Measurements from ENCODE around the gene TJAP1. TPM values are rescaled to one million over a fixed set of nuclear protein-coding genes. Genes with fewer than 3 reads are reported as not detected.
A peak's percentile ranks its signal among the peaks of the same experiment; 100 is the strongest.

Gene TJAP1
- total RNA-seq, 1 experiment from 2014 or later: 17.3 TPM

GRCh38 chr6:43505718-43506117 lies 28.3 kb downstream of the TJAP1 start:
- H3K79me2 ChIP-seq (ENCODE audit: low read length): no peaks in the 10 kb centered on the region
- no peaks in the 10 kb centered on the region for H4K20me1 ChIP-seq (ENCODE audit: insufficient read depth, low read depth, low read length)
- H3K4me1 ChIP-seq (ENCODE audit: low read length): peaks cover 25% of the 10 kb centered on the region
- H2AFZ ChIP-seq (ENCODE audit: low read length): no peak overlapping the region
- H3K36me3 ChIP-seq (ENCODE audit: insufficient read depth, low read length): no peaks in the 10 kb centered on the region; the same call in 1 of the 2 replicates
- H3K27me3 ChIP-seq (ENCODE audit: low read length): no peaks in the 10 kb centered on the region
- H3K9me3 ChIP-seq (ENCODE audit: low read length): no peaks in the 10 kb centered on the region
- no peak for DNase-seq
- no peak overlapping the region for H3K4me2 ChIP-seq (ENCODE audit: low read depth, low read length, poor library complexity, severe bottlenecking)
- H3K4me3 ChIP-seq (ENCODE audit: low read length): no peak overlapping the region
- no peak overlapping the region for H3K27ac ChIP-seq (ENCODE audit: low read length)
- no peaks in the 10 kb centered on the region for H3K9me2 ChIP-seq (replicated peaks; ENCODE audit: insufficient read depth, low read length)
- no peak overlapping the region for H3K9ac ChIP-seq (ENCODE audit: low read length)

- Histone ChIP-seq H3K9me2 (replicated peaks; ENCODE audit: insufficient read depth, low read length) (no peaks in the 10 kb centered on the region), H3K4me1 (ENCODE audit: low read length) (peaks cover 25% of the 10 kb centered on the region), H4K20me1 (ENCODE audit: insufficient read depth, low read depth, low read length) (no peaks in the 10 kb centered on the region), H3K27me3 (ENCODE audit: low read length) (no peaks in the 10 kb centered on the region), H3K27ac (ENCODE audit: low read length) (no peak overlapping the region), H3K4me2 (ENCODE audit: low read depth, low read length, poor library complexity, severe bottlenecking) (no peak overlapping the region), H2AFZ (ENCODE audit: low read length) (no peak overlapping the region), H3K36me3 (ENCODE audit: insufficient read depth, low read length) (no peaks in the 10 kb centered on the region; the same call in 1 of the 2 replicates), H3K9ac (ENCODE audit: low read length) (no peak overlapping the region), H3K4me3 (ENCODE audit: low read length) (no peak overlapping the region), H3K9me3 (ENCODE audit: low read length) (no peaks in the 10 kb centered on the region), H3K79me2 (ENCODE audit: low read length) (no peaks in the 10 kb centered on the region)
- DNase-seq: no peak
These were observed 28.8 kb downstream of the TJAP1 start for GRCh38 chr6:43506171-43506570.

DNA sequence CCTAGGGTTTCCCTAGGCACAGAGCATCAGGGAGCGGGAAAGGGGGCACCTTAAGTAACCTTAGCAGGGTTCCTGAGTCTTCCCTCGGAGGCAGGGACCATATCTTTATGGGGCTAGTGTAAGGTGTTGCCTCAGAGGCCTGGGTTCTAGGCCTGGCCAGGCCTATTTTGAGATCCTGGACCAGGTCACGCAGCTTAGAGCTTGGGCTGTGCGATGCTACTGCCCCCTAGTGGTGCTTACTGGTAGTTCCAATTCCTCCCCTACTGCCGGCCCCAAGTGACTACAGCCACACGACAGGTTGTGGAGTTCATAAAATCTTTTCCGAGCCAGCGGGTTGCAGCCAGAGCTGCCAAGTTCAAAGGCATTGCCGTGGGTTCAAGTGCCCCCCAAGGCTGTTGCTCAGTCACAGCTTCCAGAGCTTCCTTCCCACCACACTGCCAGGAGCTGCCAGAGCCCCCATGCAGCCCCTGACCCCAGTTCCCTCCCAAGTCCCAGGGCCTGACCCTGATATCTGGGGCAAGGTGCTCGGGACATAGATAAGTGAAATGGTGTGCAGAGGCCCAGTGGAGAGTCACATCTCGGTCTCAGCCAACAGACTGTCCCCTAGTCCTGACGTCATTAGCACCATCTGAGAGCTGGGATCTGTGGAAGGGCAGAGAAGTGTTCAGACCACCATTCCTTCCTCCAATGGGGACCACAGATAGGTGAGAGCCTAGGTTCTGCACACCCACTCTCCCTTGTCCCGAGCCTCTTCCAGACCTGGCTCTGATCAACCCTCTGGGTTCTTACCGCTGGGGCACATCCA lies 29.5 kb downstream of the TJAP1 start:
- Histone ChIP-seq H2AFZ (ENCODE audit: low read length) (no peak overlapping the region), H3K9me2 (replicated peaks; ENCODE audit: insufficient read depth, low read length) (no peaks in the 10 kb centered on the region), H3K27ac (ENCODE audit: low read length) (no peak overlapping the region), H3K27me3 (ENCODE audit: low read length) (no peaks in the 10 kb centered on the region), H3K9ac (ENCODE audit: low read length) (peak overlapping the region; percentile 13; the same call in 1 of the 2 replicates), H3K4me2 (ENCODE audit: low read depth, low read length, poor library complexity, severe bottlenecking) (no peak overlapping the region), H3K4me3 (ENCODE audit: low read length) (no peak overlapping the region), H3K36me3 (ENCODE audit: insufficient read depth, low read length) (no peaks in the 10 kb centered on the region; the same call in 1 of the 2 replicates), H3K79me2 (ENCODE audit: low read length) (no peaks in the 10 kb centered on the region), H3K9me3 (ENCODE audit: low read length) (no peaks in the 10 kb centered on the region), H4K20me1 (ENCODE audit: insufficient read depth, low read depth, low read length) (no peaks in the 10 kb centered on the region), H3K4me1 (ENCODE audit: low read length) (peaks cover 25% of the 10 kb centered on the region)
- DNase-seq: peak; percentile 95

DNA sequence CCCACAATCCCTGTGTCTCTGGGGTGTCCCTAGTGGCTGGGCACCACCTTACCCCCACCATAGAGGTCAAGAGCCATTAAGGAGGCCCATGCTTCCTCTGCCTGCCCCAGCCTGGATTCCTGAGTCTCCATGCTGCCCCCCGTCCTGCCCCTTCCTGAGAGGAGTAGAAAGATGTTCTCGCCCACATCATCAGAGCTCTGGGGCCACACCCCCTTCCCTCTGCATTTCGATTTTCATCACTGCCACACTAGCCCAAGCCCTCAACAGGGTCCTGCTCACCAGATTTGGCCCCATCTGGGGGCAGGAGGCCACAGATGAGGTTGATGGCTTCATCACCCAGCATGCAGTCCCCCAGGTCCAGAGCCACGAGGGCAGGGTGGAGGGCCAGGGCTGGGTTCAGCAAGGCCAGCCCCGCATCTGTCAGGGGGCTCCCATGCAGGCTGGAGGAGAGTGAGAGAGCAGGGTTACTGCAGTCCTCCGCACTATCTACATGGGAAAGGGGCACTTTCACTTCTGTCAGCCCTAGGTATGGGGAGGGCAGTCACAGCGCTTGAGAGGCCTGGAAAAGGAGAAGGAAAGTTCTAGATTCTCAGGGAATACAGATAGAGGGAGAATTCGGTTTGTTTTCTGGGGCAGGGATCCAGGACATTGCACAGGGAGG lies 31.2 kb downstream of the TJAP1 start:
- no peaks in the 10 kb centered on the region for H3K9me2 ChIP-seq (replicated peaks; ENCODE audit: insufficient read depth, low read length)
- H3K9ac ChIP-seq (ENCODE audit: low read length): peak overlapping the region; percentile 73
- no peak overlapping the region for H3K27ac ChIP-seq (ENCODE audit: low read length)
- no peaks in the 10 kb centered on the region for H3K79me2 ChIP-seq (ENCODE audit: low read length)
- H3K9me3 ChIP-seq (ENCODE audit: low read length): no peaks in the 10 kb centered on the region
- no peaks in the 10 kb centered on the region for H3K27me3 ChIP-seq (ENCODE audit: low read length)
- peak; percentile 46 for DNase-seq
- peaks cover 25% of the 10 kb centered on the region for H3K4me1 ChIP-seq (ENCODE audit: low read length)
- no peaks in the 10 kb centered on the region; the same call in 1 of the 2 replicates for H3K36me3 ChIP-seq (ENCODE audit: insufficient read depth, low read length)
- no peaks in the 10 kb centered on the region for H4K20me1 ChIP-seq (ENCODE audit: insufficient read depth, low read depth, low read length)
- peak overlapping the region; percentile 91 for H3K4me2 ChIP-seq (ENCODE audit: low read depth, low read length, poor library complexity, severe bottlenecking)
- H2AFZ ChIP-seq (ENCODE audit: low read length): no peak overlapping the region
- H3K4me3 ChIP-seq (ENCODE audit: low read length): peak overlapping the region; percentile 82; the same call in 1 of the 2 replicates

GRCh38 chr6:43509142-43509983 lies 32.0 kb downstream of the TJAP1 start:
- Histone ChIP-seq H3K4me1 (ENCODE audit: low read length) (peaks cover 25% of the 10 kb centered on the region), H3K79me2 (ENCODE audit: low read length) (0 out of 2 replicates have a peak, but pooled peaks cover 1% of the 10 kb centered on the region), H3K9ac (ENCODE audit: low read length) (peak overlapping the region; percentile 73), H3K4me3 (ENCODE audit: low read length) (peak overlapping the region; percentile 82), H3K27me3 (ENCODE audit: low read length) (no peaks in the 10 kb centered on the region), H4K20me1 (ENCODE audit: insufficient read depth, low read depth, low read length) (no peaks in the 10 kb centered on the region), H3K9me3 (ENCODE audit: low read length) (no peaks in the 10 kb centered on the region), H3K36me3 (ENCODE audit: insufficient read depth, low read length) (no peaks in the 10 kb centered on the region; the same call in 1 of the 2 replicates), H3K27ac (ENCODE audit: low read length) (no peak overlapping the region), H2AFZ (ENCODE audit: low read length) (no peak overlapping the region), H3K9me2 (replicated peaks; ENCODE audit: insufficient read depth, low read length) (no peaks in the 10 kb centered on the region), H3K4me2 (ENCODE audit: low read depth, low read length, poor library complexity, severe bottlenecking) (peak overlapping the region; percentile 91)
- peak; percentile 46 for DNase-seq

DNA sequence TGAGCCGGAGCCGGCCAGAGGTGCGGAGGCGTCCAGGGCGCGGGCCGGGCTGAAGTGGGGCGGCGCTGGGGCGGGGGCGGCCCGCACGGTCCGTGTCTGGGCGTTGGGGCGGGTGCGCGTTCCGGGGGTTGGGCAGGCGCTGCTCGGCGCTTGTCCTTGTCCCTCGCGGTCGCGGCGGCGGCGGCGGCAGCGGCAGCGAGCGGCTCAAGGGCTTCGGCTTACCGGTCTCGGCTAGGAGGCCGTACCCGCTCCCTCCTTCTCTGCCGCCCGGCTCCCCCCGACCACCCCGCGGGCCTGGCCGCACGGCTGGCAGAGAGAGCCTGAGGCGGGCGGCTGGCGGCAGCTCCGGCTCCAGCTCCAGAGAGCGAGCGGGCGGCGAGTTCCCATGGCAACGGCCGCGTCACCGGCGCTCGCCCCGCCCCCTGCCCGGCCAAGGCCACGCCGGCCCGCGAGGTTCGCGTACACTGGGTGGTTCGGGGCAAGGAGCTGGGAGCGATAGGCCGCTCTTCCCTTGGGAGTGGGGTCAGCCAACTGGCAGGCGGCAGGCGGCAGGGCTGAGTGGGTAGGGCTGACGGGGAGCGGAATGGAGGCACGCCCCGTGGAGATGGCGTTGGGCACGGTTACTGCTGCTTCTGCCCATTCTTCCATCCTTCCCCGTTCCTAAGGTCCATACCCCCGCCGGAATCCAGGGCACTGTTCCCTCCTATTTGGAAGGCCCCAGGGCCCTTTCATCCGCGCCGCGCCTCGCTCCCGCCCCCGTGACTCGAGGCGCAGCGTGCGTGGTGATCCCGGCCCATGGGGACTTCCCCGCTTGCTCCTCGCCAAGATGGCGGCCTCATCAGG lies 32.8 kb downstream of the TJAP1 start, which contains the start of gene LRRC73:
LRRC73 (minus strand) TSS at position 363 of the 843 bp plus-strand sequence. CDS start 561 bp downstream, outside the sequence.
- DNase-seq: peak; percentile 92
- no peak within 1 kb of the TSS for H3K27ac ChIP-seq (ENCODE audit: low read length)
- H3K9me3 ChIP-seq (ENCODE audit: low read length): no peaks in the 10 kb centered on the region
- peaks cover 27% of the 10 kb centered on the region for H3K4me1 ChIP-seq (ENCODE audit: low read length)
- H3K36me3 ChIP-seq (ENCODE audit: insufficient read depth, low read length): peaks cover under 1% of the 10 kb centered on the region; the same call in 1 of the 2 replicates
- H2AFZ ChIP-seq (ENCODE audit: low read length): peak within 1 kb of the TSS; percentile 56; the same call in 1 of the 2 replicates
- H3K4me2 ChIP-seq (ENCODE audit: low read depth, low read length, poor library complexity, severe bottlenecking): peak within 1 kb of the TSS; percentile 91
- peaks cover 6% of the 10 kb centered on the region for H3K79me2 ChIP-seq (ENCODE audit: low read length)
- H3K9ac ChIP-seq (ENCODE audit: low read length): peak within 1 kb of the TSS; percentile 73
- H3K27me3 ChIP-seq (ENCODE audit: low read length): no peaks in the 10 kb centered on the region
- H4K20me1 ChIP-seq (ENCODE audit: insufficient read depth, low read depth, low read length): no peaks in the 10 kb centered on the region
- peak within 1 kb of the TSS; percentile 82 for H3K4me3 ChIP-seq (ENCODE audit: low read length)
- no peaks in the 10 kb centered on the region for H3K9me2 ChIP-seq (replicated peaks; ENCODE audit: insufficient read depth, low read length)

- Histone ChIP-seq H3K36me3 (ENCODE audit: insufficient read depth, low read length) (peaks cover 3% of the 10 kb centered on the region; the same call in 1 of the 2 replicates), H4K20me1 (ENCODE audit: insufficient read depth, low read depth, low read length) (no peaks in the 10 kb centered on the region), H2AFZ (ENCODE audit: low read length) (no peak overlapping the region), H3K4me2 (ENCODE audit: low read depth, low read length, poor library complexity, severe bottlenecking) (peak overlapping the region; percentile 91), H3K9me3 (ENCODE audit: low read length) (no peaks in the 10 kb centered on the region), H3K9ac (ENCODE audit: low read length) (peak overlapping the region; percentile 73; the same call in 1 of the 2 replicates), H3K4me1 (ENCODE audit: low read length) (peaks cover 33% of the 10 kb centered on the region), H3K27ac (ENCODE audit: low read length) (no peak overlapping the region), H3K4me3 (ENCODE audit: low read length) (peak overlapping the region; percentile 82; the same call in 1 of the 2 replicates), H3K27me3 (ENCODE audit: low read length) (no peaks in the 10 kb centered on the region), H3K79me2 (ENCODE audit: low read length) (peaks cover 12% of the 10 kb centered on the region), H3K9me2 (replicated peaks; ENCODE audit: insufficient read depth, low read length) (no peaks in the 10 kb centered on the region)
- no peak for DNase-seq
These were observed 33.4 kb downstream of the TJAP1 start for GRCh38 chr6:43510827-43511163.
